GM11168 (cell line): ENCODE data around the gene MAT2B.

ENCODE experiments used
- in situ Hi-C: fragments of 300-500 bp; cut with MboI; formaldehyde crosslinking; loops from one replicate; pipeline ENCODE4 v1.12.0; 2022; ENCODE audit warnings: low sequenced_read_pairs; ENCODE audit not compliant: unreplicated experiment

The MAT2B gene

DNA sequence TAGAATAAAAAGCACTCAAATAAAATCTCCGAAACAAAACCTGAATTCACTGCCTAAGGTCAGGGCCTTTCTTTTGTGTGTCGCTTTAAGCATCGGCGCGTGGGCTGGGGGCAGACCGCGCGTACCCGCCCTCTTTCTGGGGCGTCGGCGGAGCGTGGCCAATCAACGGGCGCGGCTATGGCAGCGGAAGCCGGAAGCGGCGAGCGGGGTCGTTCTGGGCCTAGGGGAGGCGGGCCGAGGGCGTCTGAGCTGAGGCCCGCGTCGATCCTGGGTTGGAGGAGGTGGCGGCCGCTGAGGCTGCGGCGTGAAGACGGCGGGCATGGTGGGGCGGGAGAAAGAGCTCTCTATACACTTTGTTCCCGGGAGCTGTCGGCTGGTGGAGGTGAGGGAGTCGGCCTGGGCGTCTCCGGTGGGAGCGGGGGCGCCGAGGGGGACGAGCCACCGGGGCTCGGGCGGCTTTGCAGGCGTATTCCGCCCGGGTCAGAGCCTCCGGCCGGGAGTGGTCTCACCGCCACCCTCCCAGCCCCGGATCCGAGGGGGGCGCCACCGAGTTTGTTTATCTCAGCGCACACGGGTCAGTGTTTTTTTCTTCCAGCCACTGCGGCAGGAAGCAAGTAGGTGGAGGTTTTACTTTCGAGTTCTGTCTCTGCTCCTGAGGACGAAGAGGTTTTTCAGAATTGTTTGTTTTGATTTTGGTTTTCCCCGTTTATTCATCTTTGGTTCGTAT, at the start of gene MAT2B:
Gene MAT2B, plus strand, starts transcription at position 252 of the 727 bp plus-strand sequence. Its CDS starts 68 bp downstream, at position 320.
- in situ Hi-C loops: no loop called here

GRCh38 chr5:163456029-163456589, 49.3 kb upstream of the MAT2B start:
- in situ Hi-C loops: no loop called here

DNA sequence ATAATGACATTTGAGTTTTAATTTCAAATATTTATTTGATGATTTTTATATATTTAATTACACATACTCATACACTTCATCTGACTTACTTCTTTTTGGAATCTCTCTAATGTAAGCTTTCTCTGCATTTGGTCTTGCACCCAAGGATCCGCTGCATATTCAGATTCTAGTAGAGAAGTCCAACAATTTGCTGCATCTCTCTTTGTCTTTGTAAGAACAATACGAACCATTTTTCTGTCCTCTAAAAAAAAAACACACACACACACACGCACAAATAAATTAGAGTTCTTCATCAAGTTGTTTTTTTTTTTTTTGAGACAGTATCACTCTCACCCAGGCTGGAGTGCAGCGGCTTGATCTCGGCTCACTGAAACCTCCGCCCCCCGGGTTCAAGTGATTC, 48.6 kb upstream of the MAT2B start:
- in situ Hi-C loops: no loop called here

- in situ Hi-C loops: no loop called here
These were observed 46.5 kb upstream of the MAT2B start for GRCh38 chr5:163458778-163459385.

- in situ Hi-C loops: no loop called here
These were observed 46.0 kb upstream of the MAT2B start for GRCh38 chr5:163459462-163459818.

DNA sequence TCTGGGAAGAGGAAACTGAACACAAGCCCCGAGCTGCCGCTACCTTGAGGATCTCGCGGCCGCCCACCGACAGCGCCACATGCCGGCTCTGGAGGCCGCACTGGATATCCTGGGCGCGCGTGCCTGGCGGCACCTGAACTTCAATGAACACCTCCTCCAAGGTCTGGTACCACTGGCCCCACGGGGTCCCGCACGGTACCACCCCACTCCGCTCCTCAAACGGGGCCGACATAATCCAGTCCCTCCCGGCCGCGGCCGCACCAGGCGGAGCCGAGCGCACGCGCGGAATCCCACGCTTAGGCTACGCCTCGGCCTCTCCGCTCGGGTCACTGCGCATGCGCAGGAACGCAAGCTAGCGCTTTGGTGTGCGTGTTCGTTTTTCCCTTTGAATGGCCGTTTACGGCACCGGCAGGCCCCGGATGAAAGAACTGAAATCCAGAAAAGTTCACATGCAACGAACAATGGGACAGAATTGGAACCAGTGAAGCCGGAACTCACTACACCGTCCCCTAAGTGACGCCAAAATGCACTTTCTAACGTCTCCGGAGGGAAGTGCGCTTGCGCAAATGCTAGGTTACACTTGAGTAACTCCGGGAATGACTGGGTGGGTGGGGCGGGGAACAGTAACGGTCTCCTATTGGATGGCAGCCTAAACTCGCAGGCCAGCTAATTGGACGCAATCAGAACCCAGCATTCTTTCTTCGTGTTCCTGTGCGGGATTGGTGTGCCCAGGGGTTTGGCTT, 45.4 kb upstream of the MAT2B start, which contains the start of gene NUDCD2:
Gene NUDCD2, minus strand, starts transcription at position 284 of the 743 bp plus-strand sequence. Its CDS starts 52 bp downstream, at position 232.
- in situ Hi-C loops: no loop called here

GRCh38 chr5:163460562-163461171, 44.8 kb upstream of the MAT2B start, which contains the start of gene HMMR:
TSS of gene HMMR (plus strand) at chr5:163460632. CDS start at chr5:163460693, 61 bp downstream.
- in situ Hi-C loops: no loop called here

DNA sequence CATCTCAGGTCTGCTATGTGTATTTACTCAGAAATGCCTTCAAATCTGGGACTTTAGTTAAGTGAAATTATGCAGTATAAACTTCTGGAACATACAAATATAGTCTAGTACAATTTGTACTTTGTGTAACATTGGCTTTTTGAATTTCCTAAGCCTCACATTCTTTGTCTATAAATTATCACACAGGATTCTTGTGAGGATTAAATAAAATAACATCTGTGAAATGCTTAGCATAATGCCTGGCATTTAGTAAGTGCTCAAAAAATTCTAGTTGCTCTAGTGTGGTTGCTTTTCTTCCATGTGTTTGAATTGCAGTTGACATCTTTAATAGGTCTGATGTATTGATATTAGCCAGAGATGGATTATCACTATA, 42.4 kb upstream of the MAT2B start:
- in situ Hi-C loops: no loop called here

DNA sequence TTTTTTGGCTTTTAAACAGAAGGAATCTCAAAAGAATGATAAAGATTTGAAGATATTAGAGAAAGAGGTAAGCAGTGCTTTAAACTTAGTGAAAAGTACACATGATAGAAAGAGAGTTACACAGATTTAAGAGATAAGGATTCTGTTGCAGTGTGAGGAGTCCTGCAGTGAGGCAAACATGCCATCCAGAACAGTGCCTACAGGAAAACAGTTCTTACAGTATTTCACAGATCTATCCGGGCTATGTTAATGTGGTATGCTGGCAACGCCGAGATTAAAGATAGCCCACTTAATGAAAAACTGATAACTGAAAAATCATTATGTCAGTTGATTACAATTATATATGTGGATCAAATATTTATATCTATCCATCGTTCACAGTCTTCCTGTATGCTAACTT, 37.7 kb upstream of the MAT2B start:
- in situ Hi-C loops: no loop called here

DNA sequence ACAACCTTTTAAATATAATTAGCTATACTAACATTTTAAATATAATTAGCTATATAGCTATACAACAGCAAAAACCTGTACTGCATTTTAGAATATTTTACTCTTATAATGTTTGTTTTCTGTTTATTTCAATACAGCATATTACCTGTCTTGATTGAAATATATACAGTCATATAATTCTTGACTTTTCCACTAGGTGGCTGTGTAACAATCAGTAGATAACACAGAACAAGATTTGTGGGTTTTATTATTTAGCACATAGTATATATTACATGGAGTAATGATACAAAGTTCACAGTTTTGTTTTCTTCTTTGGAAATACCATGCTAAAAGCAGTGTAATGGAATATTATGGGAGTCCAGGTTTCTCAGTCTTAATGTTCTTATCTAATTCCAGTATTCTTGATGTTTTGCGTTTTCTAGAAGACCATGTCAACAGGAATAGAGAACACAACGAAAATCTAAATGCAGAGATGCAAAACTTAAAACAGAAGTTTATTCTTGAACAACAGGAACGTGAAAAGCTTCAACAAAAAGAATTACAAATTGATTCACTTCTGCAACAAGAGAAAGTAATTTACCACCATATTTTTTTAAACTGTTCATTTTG, 31.7 kb upstream of the MAT2B start:
- in situ Hi-C loops: no loop called here

GRCh38 chr5:163475411-163475810, 30.0 kb upstream of the MAT2B start:
- in situ Hi-C loops: no loop called here

GRCh38 chr5:163478126-163478981, 27.1 kb upstream of the MAT2B start:
- in situ Hi-C loops: no loop called here

DNA sequence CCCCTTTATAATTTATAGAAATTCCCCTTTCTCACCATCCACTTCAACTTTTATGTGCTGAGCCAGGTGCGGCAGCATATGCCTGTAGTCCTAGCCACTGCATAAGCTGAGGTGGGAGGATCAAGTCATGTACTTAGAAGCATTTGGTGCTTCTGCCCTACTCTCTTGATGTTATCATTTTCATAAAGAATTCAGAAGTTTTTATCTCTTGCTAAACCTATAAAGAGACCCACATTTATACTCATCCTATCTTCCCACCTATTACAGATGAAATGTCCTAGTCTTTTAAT, 26.5 kb upstream of the MAT2B start:
- in situ Hi-C loops: no loop called here

- in situ Hi-C loops: no loop called here
These were observed 16.2 kb upstream of the MAT2B start for GRCh38 chr5:163489055-163489744.

DNA sequence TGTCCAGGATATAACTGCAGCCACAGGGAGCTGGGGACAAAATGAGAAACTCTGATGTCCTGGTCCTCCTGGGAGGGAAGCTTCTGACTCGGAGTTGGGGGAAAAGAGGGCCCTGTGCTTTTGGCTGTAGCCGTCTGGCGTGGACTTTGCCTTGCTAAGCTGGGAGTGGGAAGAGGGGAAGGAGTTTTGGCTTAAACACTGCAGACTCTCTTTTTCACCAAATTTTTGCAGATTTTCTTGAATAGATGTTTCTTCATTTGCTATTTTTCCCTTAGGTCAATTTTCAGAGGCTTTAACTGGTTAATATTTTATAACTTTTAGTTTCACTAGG, 15.7 kb upstream of the MAT2B start:
- in situ Hi-C loops: no loop called here

DNA sequence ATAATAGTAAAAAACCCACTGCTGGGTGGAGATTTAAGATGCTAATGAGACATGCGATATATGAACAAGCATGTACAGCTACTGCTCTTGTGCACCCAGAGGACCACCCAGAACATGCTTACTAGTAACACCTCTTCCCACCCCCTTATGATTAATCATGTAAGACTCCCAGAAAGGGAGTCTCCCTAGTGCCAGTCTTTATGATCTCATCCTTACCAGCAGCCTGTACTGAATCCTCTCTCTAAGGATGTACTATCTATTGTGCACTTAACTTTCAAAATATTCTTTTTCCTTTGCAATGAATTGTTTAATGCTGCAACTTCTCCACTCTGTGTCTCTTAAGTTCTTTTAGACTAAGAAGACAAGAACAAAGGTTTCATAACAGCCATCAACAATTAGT, 9.1 kb upstream of the MAT2B start:
- in situ Hi-C loops: no loop called here

DNA sequence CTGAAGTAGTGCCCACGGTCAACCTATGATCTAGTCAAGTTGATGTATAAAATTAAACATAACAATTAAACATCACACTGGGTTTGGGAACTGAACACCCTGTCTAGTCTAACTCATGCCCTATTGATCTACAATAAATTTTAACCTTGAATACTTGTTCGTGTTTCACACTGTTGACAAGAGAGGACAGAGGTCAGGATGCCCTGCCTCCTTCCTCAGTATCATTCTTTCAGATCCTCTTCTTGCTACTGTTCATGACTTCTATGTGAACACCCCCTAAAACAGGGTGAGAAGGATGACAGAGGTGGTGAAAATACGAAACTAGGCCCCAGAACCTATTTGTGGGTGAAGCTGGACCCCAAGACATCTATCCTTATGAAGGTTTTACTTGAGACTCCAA, 8.1 kb upstream of the MAT2B start:
- in situ Hi-C loops: no loop called here

DNA sequence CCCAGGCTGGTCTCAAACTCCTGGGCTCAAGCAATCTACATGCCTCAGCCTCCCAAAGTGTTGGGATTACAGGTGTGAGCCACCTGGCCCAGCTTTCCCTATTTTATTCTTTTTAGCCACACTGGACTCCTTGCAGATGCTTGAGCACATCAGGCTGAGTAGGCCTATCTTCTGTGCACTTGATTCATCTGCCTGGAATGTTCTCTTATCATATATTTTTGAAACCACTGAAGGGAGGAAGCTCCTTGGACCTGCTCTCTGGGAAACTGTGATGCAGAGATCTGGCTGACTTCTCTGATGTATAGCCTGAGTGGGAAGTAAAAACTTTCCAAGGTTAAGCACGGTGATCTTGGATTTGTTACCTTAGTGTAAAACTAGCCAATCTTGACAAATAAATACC, 6.5 kb upstream of the MAT2B start:
- in situ Hi-C loops: no loop called here

- in situ Hi-C loops: no loop called here
These were observed 2.9 kb upstream of the MAT2B start for GRCh38 chr5:163502521-163502920.
